Skin of body (tissue), 2 donors: ENCODE results near the gene NCOA5. TPM values are rescaled to one million over a fixed set of nuclear protein-coding genes. Genes with fewer than 3 reads are reported as not detected.

Experiments used
- DNase-seq: peaks from one replicate; lab custom pipeline; 2025; lab: John Stamatoyannopoulos, UW
- total RNA-seq: library from RNA; depleted of rRNA; stranded (reverse); fragments of >200 nt; gene quantifications from one replicate; pipeline ENCODE4 v1.2.3, GENCODE V29; 2014

The NCOA5 gene
- total RNA-seq, 1 donor from 2014 or later, result 10.8 TPM

- DNase-seq, result no peak
Observed at GRCh38 chr20:46018611-46019010, 71.2 kb downstream of the NCOA5 start.

- no peak for DNase-seq
Observed at GRCh38 chr20:46018112-46018511, 71.7 kb downstream of the NCOA5 start.

- DNase-seq, result no peak
Observed at GRCh38 chr20:46017272-46017671, 72.5 kb downstream of the NCOA5 start.

GRCh38 chr20:46014517-46015396, 75.0 kb downstream of the NCOA5 start:
- no peak for DNase-seq

GRCh38 chr20:46013829-46014516, 75.8 kb downstream of the NCOA5 start:
- no peak for DNase-seq

GRCh38 chr20:46013322-46013828, 76.4 kb downstream of the NCOA5 start:
- DNase-seq, result no peak

- no peak for DNase-seq
Observed at GRCh38 chr20:46012921-46013320, 76.8 kb downstream of the NCOA5 start.

- no peak for DNase-seq
Observed at GRCh38 chr20:46011631-46012482, 77.9 kb downstream of the NCOA5 start.

Other genes starting within 250 kb of the NCOA5 start
- gene ACOT8, start 232.6 kb downstream of the NCOA5 start, total RNA-seq, result 15.8 TPM
- 3.6 TPM for gene ZSWIM3, start 232.3 kb downstream of the NCOA5 start, total RNA-seq
- gene ZSWIM1, start 208.7 kb downstream of the NCOA5 start, total RNA-seq, result 4.0 TPM
- 0.69 TPM for gene SPATA25, start 202.3 kb downstream of the NCOA5 start, total RNA-seq
- 2.9 TPM for gene NEURL2, start 198.8 kb downstream of the NCOA5 start, total RNA-seq
- 30.9 TPM for gene CTSA, start 198.6 kb downstream of the NCOA5 start, total RNA-seq
- gene PLTP, start 177.8 kb downstream of the NCOA5 start, total RNA-seq, result 27.1 TPM
- 13.5 TPM for gene PCIF1, start 155.3 kb downstream of the NCOA5 start, total RNA-seq
- 12.2 TPM for gene ZNF335, start 117.8 kb downstream of the NCOA5 start, total RNA-seq
- gene MMP9, start 81.1 kb downstream of the NCOA5 start, total RNA-seq, result 5.1 TPM
- gene SLC12A5, start 60.7 kb downstream of the NCOA5 start, total RNA-seq, result 0.69 TPM
- 4.1 TPM for gene CD40, start 28.4 kb upstream of the NCOA5 start, total RNA-seq
- gene CDH22, start 218.5 kb upstream of the NCOA5 start, total RNA-seq, result 0.89 TPM